OCI-LY3 (cell line): ENCODE results near the gene APBB2.

Experiments used
- EZH2phosphoT487 ChIP-seq: fragments of 200-600 bp; shearing (Covaris generic); IDR thresholded peaks from 2 replicates; pipeline ENCODE4 v1.6.1; 2018; ENCODE audit warnings: antibody characterized with exemption, mixed run types, low read depth
- TF ChIP-seq, protein P1 (sequence below): fragments of 200-600, 300-600 bp; sonication (generic); IDR thresholded peaks from 2 replicates; pipeline ENCODE4 v1.5.1; 2014; ENCODE audit warnings: antibody characterized with exemption, low read length, low read depth

DNA sequence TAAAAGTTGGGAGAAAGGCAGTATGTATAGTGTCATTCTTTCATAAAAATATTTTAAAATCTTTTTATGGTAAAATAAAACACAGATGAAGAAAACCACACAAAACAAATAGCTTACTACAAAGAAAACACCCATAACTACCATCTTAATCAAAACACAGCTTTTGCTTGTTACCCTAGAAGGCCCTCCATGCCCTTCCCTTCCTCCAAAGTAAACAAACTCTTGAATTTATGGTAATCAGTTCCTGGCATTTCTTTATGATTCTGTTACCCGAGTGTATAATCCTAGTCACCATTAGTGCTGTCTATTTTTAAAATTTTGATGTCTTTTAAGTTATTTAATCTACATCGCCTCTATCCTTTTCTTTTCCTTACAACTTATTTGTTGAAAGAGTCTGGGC is 170.9 kb downstream of the APBB2 start:
- TF ChIP-seq, protein P1, sequence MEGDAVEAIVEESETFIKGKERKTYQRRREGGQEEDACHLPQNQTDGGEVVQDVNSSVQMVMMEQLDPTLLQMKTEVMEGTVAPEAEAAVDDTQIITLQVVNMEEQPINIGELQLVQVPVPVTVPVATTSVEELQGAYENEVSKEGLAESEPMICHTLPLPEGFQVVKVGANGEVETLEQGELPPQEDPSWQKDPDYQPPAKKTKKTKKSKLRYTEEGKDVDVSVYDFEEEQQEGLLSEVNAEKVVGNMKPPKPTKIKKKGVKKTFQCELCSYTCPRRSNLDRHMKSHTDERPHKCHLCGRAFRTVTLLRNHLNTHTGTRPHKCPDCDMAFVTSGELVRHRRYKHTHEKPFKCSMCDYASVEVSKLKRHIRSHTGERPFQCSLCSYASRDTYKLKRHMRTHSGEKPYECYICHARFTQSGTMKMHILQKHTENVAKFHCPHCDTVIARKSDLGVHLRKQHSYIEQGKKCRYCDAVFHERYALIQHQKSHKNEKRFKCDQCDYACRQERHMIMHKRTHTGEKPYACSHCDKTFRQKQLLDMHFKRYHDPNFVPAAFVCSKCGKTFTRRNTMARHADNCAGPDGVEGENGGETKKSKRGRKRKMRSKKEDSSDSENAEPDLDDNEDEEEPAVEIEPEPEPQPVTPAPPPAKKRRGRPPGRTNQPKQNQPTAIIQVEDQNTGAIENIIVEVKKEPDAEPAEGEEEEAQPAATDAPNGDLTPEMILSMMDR = no peak
- no peak for TF ChIP-seq EZH2phosphoT487
